Gastroesophageal sphincter (tissue), 4 donors: Measurements from ENCODE around the gene CYP4F22. TPM values are rescaled to one million over a fixed set of nuclear protein-coding genes. Genes with fewer than 3 reads are reported as not detected.
"Not testable (repeated sequence)": the region's sequence is repeated elsewhere in the genome, so short reads cannot be mapped to it uniquely, and the experiment has no call there.

ENCODE experiments used
- ATAC-seq: fragments of 150-250 bp; one replicate; pipeline ENCODE4 v1.9.1; 2016; ENCODE audit warnings: mild to moderate bottlenecking, moderate library complexity
- H3K27ac ChIP-seq, 4 donors: fragments of 200-600 bp; sonication (generic) in 3 of 4; 1 replicate in 3 of 4; 2 replicates in 1 of 4; pipeline ENCODE4 v1.5.1; 2016 to 2019
- H3K27me3 ChIP-seq: fragments of 200-600 bp; sonication (generic); one replicate; pipeline ENCODE4 v1.5.1; 2019
- H3K36me3 ChIP-seq, 2 donors: fragments of 200-600 bp; sonication (generic); one replicate each; pipeline ENCODE4 v1.5.1; 2019; ENCODE audit warnings: control low read depth in 1 of 2
- H3K4me1 ChIP-seq, 3 donors: fragments of 200-600 bp; sonication (generic); 1 replicate in 2 of 3; 2 replicates in 1 of 3; pipeline ENCODE4 v1.5.1; 2016 to 2019; ENCODE audit warnings: control low read depth in 2 of 3
- H3K4me3 ChIP-seq, 2 donors: fragments of 200-600 bp; sonication (generic); one replicate each; pipeline ENCODE4 v1.5.1; 2019; ENCODE audit warnings: mild to moderate bottlenecking in 1 of 2, moderate library complexity in 1 of 2
- H3K9me3 ChIP-seq, 3 donors: fragments of 200-600 bp; sonication (generic); one replicate each; pipeline ENCODE4 v1.5.1; 2017 to 2019; ENCODE audit warnings: control low read depth in 2 of 3
- EP300 ChIP-seq: sonication (generic); formaldehyde crosslinking; IDR thresholded peaks from one replicate; pipeline ENCODE4 v1.6.1; 2017; ENCODE audit warnings: antibody characterized with exemption, mild to moderate bottlenecking
- POLR2A ChIP-seq, 2 donors: fragments of 450-650 bp; IDR thresholded peaks; one replicate each; pipeline ENCODE4 v1.6.1; 2017; ENCODE audit warnings: antibody characterized with exemption in 2 of 2, mild to moderate bottlenecking in 2 of 2, moderate library complexity in 1 of 2
- POLR2AphosphoS5 ChIP-seq: sonication (generic); formaldehyde crosslinking; IDR thresholded peaks from one replicate; pipeline ENCODE4 v1.6.1; 2017; ENCODE audit warnings: antibody characterized with exemption
- WGBS, 2 donors: methylation state at CpG; one replicate each; pipeline ENCODE4 v1.1.5; 2018; ENCODE audit warnings: low coverage in 1 of 2; 5-methylcytosine and 5-hydroxymethylcytosine counted together
- total RNA-seq, 4 donors: library from RNA; depleted of rRNA; stranded (reverse); fragments of >200 nt; gene quantifications; one replicate each; pipeline ENCODE4 v1.1.0, GENCODE V29; 2016
- TF ChIP-seq, protein P1 (sequence below), 4 experiments: fragments of 200-600 bp in 2 of 4; fragments of 450-650 bp in 2 of 4; sonication (generic) in 1 of 4; IDR thresholded peaks; one replicate each; pipeline ENCODE4 v1.5.1; 2017 to 2019; ENCODE audit warnings: antibody characterized with exemption in 4 of 4, mild to moderate bottlenecking in 2 of 4, moderate library complexity in 2 of 4

CYP4F22 gene
- total RNA-seq, 4 donors from 2014 or later, result 0.19 to 0.47 (median 0.47) TPM; not detected in 1

GRCh38 chr19:15506074-15506571 is 2.2 kb upstream of the CYP4F22 start:
- 31 to 38% methylated on average over 2 to 4 of the region's 5 CpGs for WGBS, 2 donors
- TF ChIP-seq POLR2AphosphoS5 (no peak), POLR2A (IDR thresholded peaks at IDR 0.05) (no peak), EP300 (no peak)
- TF ChIP-seq, protein P1, sequence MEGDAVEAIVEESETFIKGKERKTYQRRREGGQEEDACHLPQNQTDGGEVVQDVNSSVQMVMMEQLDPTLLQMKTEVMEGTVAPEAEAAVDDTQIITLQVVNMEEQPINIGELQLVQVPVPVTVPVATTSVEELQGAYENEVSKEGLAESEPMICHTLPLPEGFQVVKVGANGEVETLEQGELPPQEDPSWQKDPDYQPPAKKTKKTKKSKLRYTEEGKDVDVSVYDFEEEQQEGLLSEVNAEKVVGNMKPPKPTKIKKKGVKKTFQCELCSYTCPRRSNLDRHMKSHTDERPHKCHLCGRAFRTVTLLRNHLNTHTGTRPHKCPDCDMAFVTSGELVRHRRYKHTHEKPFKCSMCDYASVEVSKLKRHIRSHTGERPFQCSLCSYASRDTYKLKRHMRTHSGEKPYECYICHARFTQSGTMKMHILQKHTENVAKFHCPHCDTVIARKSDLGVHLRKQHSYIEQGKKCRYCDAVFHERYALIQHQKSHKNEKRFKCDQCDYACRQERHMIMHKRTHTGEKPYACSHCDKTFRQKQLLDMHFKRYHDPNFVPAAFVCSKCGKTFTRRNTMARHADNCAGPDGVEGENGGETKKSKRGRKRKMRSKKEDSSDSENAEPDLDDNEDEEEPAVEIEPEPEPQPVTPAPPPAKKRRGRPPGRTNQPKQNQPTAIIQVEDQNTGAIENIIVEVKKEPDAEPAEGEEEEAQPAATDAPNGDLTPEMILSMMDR (IDR thresholded peaks at IDR 0.05), result no peak
- Histone ChIP-seq H3K9me3 (no peaks in the 10 kb centered on the region), H3K27me3 (peaks cover 82% of the 10 kb centered on the region), H3K4me3 (no peak overlapping the region), H3K27ac (no peak overlapping the region), H3K36me3 (no peaks in the 10 kb centered on the region), H3K4me1 (peaks cover 0 to 8% (median 4%) of the 10 kb centered on the region in 3 donors)
- no peak for ATAC-seq

GRCh38 chr19:15507068-15508034 is 974 bp upstream of the CYP4F22 start:
- Histone ChIP-seq H3K27ac (no peak overlapping the region), H3K4me3 (no peak overlapping the region), H3K4me1 (peaks cover 0 to 8% (median 4%) of the 10 kb centered on the region in 3 donors), H3K27me3 (peaks cover 87% of the 10 kb centered on the region), H3K36me3 (no peaks in the 10 kb centered on the region), H3K9me3 (no peaks in the 10 kb centered on the region)
- WGBS, 2 donors, result 65 to 68% methylated on average over 4 to 6 of the region's 14 CpGs
- no peak for ATAC-seq
- TF ChIP-seq POLR2AphosphoS5 (no peak), POLR2A (IDR thresholded peaks at IDR 0.05) (no peak)

DNA sequence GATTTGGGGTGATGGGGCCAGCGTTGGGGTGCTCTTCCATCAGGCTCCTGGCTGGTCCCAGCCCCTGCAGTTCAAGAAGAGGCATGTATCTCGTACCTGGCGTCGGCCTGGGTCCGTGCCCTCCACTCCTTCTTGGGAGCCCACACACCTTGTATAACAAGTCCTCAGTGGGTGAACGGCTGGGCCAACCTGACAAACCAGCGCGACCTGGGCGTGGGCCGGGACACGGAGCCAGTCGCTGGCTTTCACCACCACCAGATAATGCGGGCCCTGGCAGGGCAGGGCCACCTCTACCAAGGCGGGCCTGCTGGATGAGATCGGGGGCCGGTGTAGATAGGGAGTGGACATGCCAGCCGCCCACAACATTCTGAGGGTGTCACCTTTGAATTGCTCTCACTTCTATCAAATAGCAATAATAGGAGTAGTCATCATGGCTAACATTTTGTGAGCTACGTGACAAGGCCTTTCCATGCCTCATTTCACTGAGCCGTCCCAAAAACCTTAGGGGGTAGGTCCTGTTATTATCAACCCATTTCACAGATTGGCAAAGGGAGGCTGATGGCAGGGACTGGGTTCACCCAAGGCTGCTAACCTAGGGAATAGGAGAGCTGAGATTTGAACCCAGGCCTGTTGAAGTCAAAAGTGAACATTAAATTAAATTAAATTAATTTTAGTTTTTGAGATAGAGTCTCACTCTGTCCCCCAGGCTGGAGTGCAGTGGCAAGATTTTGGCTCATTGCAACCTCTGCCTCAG is 3.5 kb downstream of the CYP4F22 start:
- peaks cover 0 to 11% (median 0%) of the 10 kb centered on the region in 3 donors for H3K9me3 ChIP-seq
- no peak for ATAC-seq
- H3K4me3 ChIP-seq, result no peak overlapping the region
- peaks cover 63% of the 10 kb centered on the region for H3K27me3 ChIP-seq
- H3K27ac ChIP-seq, result no peak overlapping the region
- H3K4me1 ChIP-seq, result peaks cover 0 to 8% (median 4%) of the 10 kb centered on the region in 3 donors
- H3K36me3 ChIP-seq, result no peaks in the 10 kb centered on the region
- TF ChIP-seq EP300 (no peak), POLR2AphosphoS5 (no peak), POLR2A (IDR thresholded peaks at IDR 0.05) (no peak)
- TF ChIP-seq, protein P1 (IDR thresholded peaks at IDR 0.05), result no peak
- 84 to 100% methylated on average over 1 to 4 of the region's 19 CpGs for WGBS, 2 donors

- Histone ChIP-seq H3K27me3 (peaks cover 50% of the 10 kb centered on the region), H3K9me3 (peaks cover 0 to 18% (median 0%) of the 10 kb centered on the region in 3 donors)
- not testable (repeated sequence) for H3K4me1 ChIP-seq, H3K4me3 ChIP-seq, ATAC-seq, H3K36me3 ChIP-seq, H3K27ac ChIP-seq
- WGBS, 2 donors, result 82 to 93% methylated on average over 3 to 6 of the region's 9 CpGs
Observed at GRCh38 chr19:15515227-15515625, 6.9 kb downstream of the CYP4F22 start.

- ATAC-seq, result no peak
- no peaks in the 10 kb centered on the region for H3K4me1 ChIP-seq
- 75 to 87% methylated on average over 3 of the region's 3 CpGs for WGBS, 2 donors
Observed at GRCh38 chr19:15516363-15516762, 8.0 kb downstream of the CYP4F22 start.

More at GRCh38 chr19:15516363-15516762, 8.0 kb downstream of the CYP4F22 start:
- Histone ChIP-seq H3K27me3 (peaks cover 38% of the 10 kb centered on the region), H3K27ac (no peak overlapping the region), H3K9me3 (peaks cover 0 to 18% (median 0%) of the 10 kb centered on the region in 3 donors), H3K4me3 (no peak overlapping the region), H3K36me3 (no peaks in the 10 kb centered on the region)
- TF ChIP-seq EP300 (no peak), POLR2A (IDR thresholded peaks at IDR 0.05) (no peak)
- TF ChIP-seq, protein P1 (IDR thresholded peaks at IDR 0.05), result no peak
